DOHH2 (cell line): ENCODE results near the gene SDCCAG8.

Experiments used
- EZH2phosphoT487 ChIP-seq: fragments of 200-600 bp; sonication (generic); IDR thresholded peaks from 2 replicates; pipeline ENCODE4 v1.6.1; 2017; ENCODE audit warnings: borderline replicate concordance, mild to moderate bottlenecking, antibody characterized with exemption, low read length, moderate library complexity, mixed read lengths
- TF ChIP-seq, protein P1 (sequence below): fragments of 200-600 bp; sonication (generic); IDR thresholded peaks from one replicate; pipeline ENCODE4 v1.5.1; 2014; ENCODE audit warnings: antibody characterized with exemption, mild to moderate bottlenecking, low read depth, low read length; ENCODE audit not compliant: poor library complexity, severe bottlenecking

DNA sequence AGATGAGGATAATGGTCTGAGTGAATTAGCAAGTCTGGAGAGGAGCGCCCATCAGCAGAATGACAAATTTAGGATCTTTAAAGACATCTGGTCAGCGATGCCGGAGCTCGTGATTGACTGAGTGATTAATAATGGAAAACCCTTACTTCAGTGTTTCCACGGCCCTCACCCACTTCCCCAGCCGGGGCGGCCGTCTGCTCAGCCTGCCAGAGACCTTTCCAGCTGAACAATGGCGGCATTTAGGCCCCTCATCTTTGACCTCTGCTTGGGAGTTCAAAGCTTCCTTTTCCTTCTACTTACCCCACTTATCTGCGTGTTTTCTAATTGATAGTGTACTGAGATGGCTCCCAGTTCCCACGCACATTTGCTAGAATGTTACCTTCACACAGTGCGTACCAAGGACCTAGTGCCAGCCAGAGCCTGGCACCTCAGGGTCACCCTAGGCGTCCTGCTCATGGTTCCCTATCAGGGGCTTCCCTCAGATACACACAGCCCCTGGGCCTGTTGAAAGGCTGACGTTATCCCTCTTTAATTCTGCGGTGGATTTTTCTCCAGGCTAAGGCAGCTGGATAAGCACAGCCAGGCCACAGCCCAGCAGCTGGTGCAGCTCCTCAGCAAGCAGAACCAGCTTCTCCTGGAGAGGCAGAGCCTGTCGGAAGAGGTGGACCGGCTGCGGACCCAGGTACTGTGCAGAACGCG, 232.8 kb downstream of the SDCCAG8 start:
- TF ChIP-seq, protein P1, sequence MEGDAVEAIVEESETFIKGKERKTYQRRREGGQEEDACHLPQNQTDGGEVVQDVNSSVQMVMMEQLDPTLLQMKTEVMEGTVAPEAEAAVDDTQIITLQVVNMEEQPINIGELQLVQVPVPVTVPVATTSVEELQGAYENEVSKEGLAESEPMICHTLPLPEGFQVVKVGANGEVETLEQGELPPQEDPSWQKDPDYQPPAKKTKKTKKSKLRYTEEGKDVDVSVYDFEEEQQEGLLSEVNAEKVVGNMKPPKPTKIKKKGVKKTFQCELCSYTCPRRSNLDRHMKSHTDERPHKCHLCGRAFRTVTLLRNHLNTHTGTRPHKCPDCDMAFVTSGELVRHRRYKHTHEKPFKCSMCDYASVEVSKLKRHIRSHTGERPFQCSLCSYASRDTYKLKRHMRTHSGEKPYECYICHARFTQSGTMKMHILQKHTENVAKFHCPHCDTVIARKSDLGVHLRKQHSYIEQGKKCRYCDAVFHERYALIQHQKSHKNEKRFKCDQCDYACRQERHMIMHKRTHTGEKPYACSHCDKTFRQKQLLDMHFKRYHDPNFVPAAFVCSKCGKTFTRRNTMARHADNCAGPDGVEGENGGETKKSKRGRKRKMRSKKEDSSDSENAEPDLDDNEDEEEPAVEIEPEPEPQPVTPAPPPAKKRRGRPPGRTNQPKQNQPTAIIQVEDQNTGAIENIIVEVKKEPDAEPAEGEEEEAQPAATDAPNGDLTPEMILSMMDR = no peak
- TF ChIP-seq EZH2phosphoT487 = no peak
